Measurements from ENCODE around the gene CIBAR2. TPM values are rescaled to one million over a fixed set of nuclear protein-coding genes. Genes with fewer than 3 reads are reported as not detected.
A peak's percentile ranks its signal among the peaks of the same experiment; 100 is the strongest.

CIBAR2 gene
- total and polyA plus RNA-seq, 2 donors (not counting 1 experiment from before 2014, with no cell fraction given), result not detected

DNA sequence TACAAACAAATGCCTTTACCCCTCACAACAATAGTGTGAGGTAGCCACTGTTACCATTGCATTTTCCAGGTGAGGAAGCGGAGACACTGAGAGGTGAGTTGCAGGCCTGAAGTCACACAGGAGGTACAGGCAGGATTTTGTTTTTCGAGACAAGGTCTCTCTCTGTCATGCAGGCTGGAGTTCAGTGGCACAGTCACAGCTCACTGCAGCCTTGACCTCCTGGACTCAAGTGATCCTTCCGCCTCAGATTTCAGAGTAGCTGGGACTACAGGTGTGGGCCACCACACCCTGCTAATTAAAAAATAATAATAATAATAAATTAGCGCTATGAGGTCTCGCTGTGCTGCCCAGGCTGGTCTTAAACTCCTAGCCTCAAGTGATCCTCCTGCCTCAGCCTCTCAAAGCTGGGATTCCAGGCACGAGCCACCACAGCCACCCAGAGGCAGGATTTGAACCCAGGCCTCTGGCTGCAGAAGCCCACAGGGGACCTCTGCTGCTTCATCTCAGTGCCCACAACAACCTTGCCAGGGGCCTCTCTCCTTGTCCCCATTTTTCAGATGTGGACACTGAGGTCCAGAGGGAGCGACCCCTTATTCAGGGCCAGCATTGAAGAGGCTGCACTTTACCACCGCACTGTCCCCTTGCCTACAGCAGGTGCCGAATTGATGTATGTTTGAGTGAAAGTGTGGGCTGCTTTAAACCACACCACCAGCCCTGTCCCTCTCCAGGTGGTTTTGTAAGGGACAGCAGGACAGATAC lies 16.0 kb upstream of the CIBAR2 start:
- H3K9ac ChIP-seq (ENCODE audit: insufficient read depth, low read length), result no peak overlapping the region
- no peak overlapping the region for H3K4me2 ChIP-seq (ENCODE audit: extremely low read depth, insufficient read depth, low read length)
- no peak overlapping the region for H3K27ac ChIP-seq (ENCODE audit: insufficient read depth, low read length)
- H4K20me1 ChIP-seq (ENCODE audit: control insufficient read depth, extremely low read depth, insufficient read depth, low read length), result no peaks in the 10 kb centered on the region
- peaks cover 14% of the 10 kb centered on the region for H3K4me1 ChIP-seq (ENCODE audit: control insufficient read depth, extremely low read depth, insufficient read depth, low read length)
- H3K4me3 ChIP-seq (replicated peaks in 1 of 4; ENCODE audit: control extremely low read depth in 1 of 4, insufficient read depth in 1 of 4, low read depth in 3 of 4, low read length in 4 of 4), result no peak overlapping the region
- H3K79me2 ChIP-seq (ENCODE audit: control insufficient read depth, insufficient read depth, low read length), result no peaks in the 10 kb centered on the region
- no peak overlapping the region for H2AFZ ChIP-seq (ENCODE audit: low read length)
- H3K36me3 ChIP-seq (ENCODE audit: control insufficient read depth, insufficient read depth, low read length), result no peaks in the 10 kb centered on the region
- no peaks in the 10 kb centered on the region for H3K9me3 ChIP-seq (ENCODE audit: control insufficient read depth, insufficient read depth, low read depth, low read length)
- DNase-seq (ENCODE audit: low read depth in 2 of 2), result no peak
- H3K27me3 ChIP-seq (ENCODE audit: control insufficient read depth, insufficient read depth, low read length), result no peaks in the 10 kb centered on the region
- TF ChIP-seq, protein P1, sequence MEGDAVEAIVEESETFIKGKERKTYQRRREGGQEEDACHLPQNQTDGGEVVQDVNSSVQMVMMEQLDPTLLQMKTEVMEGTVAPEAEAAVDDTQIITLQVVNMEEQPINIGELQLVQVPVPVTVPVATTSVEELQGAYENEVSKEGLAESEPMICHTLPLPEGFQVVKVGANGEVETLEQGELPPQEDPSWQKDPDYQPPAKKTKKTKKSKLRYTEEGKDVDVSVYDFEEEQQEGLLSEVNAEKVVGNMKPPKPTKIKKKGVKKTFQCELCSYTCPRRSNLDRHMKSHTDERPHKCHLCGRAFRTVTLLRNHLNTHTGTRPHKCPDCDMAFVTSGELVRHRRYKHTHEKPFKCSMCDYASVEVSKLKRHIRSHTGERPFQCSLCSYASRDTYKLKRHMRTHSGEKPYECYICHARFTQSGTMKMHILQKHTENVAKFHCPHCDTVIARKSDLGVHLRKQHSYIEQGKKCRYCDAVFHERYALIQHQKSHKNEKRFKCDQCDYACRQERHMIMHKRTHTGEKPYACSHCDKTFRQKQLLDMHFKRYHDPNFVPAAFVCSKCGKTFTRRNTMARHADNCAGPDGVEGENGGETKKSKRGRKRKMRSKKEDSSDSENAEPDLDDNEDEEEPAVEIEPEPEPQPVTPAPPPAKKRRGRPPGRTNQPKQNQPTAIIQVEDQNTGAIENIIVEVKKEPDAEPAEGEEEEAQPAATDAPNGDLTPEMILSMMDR (conservative IDR thresholded peaks at IDR 0.05 in 1 of 2, IDR thresholded peaks at IDR 0.05 in 1 of 2; ENCODE audit: low read depth in 1 of 2, low read length in 2 of 2), result no peak
- TF ChIP-seq EZH2 (IDR thresholded peaks at IDR 0.05; ENCODE audit: low read length, missing control alignments), result no peak

DNA sequence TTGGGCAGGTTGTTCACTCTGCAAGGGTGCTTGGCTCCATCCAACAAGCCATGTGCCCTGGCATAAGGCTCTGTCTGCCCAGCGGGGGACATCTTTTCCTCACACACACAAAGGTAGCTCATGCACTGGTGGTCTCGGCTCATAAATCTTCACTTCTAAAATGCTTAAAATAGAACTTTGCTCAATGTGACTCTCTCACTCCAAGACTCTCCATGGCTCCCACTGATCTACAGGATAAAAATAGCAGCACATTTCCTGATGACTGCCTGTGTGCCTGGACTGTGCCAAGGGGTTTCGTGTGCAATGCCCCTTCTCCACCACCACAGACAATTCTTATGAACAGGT lies 15.1 kb upstream of the CIBAR2 start:
- DNase-seq (ENCODE audit: low read depth in 2 of 2), result no peak
- peaks cover 14% of the 10 kb centered on the region for H3K4me1 ChIP-seq (ENCODE audit: control insufficient read depth, extremely low read depth, insufficient read depth, low read length)
- no peaks in the 10 kb centered on the region for H4K20me1 ChIP-seq (ENCODE audit: control insufficient read depth, extremely low read depth, insufficient read depth, low read length)
- no peak overlapping the region for H2AFZ ChIP-seq (ENCODE audit: low read length)
- TF ChIP-seq, protein P1 (conservative IDR thresholded peaks at IDR 0.05 in 1 of 2, IDR thresholded peaks at IDR 0.05 in 1 of 2; ENCODE audit: low read depth in 1 of 2, low read length in 2 of 2), result no peak
- TF ChIP-seq EZH2 (IDR thresholded peaks at IDR 0.05; ENCODE audit: low read length, missing control alignments), result no peak
- no peaks in the 10 kb centered on the region for H3K79me2 ChIP-seq (ENCODE audit: control insufficient read depth, insufficient read depth, low read length)
- no peaks in the 10 kb centered on the region for H3K9me3 ChIP-seq (ENCODE audit: control insufficient read depth, insufficient read depth, low read depth, low read length)
- no peaks in the 10 kb centered on the region for H3K27me3 ChIP-seq (ENCODE audit: control insufficient read depth, insufficient read depth, low read length)
- H3K4me2 ChIP-seq (ENCODE audit: extremely low read depth, insufficient read depth, low read length), result no peak overlapping the region
- no peak overlapping the region for H3K27ac ChIP-seq (ENCODE audit: insufficient read depth, low read length)
- H3K9ac ChIP-seq (ENCODE audit: insufficient read depth, low read length), result no peak overlapping the region
- H3K4me3 ChIP-seq (replicated peaks in 1 of 4; ENCODE audit: control extremely low read depth in 1 of 4, insufficient read depth in 1 of 4, low read depth in 3 of 4, low read length in 4 of 4), result no peak overlapping the region
- H3K36me3 ChIP-seq (ENCODE audit: control insufficient read depth, insufficient read depth, low read length), result no peaks in the 10 kb centered on the region

DNA sequence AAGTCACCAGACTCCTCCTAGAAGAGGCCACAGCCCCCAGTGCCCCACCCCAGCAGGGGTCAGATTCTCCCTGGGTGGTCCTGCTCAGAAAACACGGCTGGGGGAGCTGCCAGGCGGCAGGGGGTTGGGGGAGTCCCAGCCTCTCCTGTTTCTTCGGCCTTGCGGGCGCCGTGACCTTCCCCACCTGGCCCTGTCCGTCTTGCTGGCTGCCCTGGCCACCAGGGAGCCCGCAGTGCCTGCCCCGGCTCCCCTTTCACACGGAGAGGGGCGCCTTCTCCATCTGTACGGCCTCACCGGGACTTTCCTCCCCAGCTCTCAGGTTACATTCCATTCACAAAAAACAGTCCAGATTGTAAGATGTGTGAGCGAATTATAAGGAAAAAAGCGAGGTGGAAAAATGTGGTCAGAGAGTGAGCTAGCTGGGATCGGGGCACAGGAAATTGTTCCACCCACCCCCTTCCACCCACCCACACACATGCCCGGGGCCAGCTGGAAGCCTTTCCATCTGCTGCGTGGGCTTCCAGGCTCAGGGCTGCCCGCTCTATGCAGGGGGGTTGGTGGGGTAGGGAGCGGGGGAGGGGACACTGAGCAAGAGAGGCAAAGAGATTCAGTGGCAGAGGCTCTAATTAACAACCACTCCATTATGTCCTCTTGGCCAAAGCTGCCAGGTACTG lies 14.6 kb upstream of the CIBAR2 start:
- Histone ChIP-seq H2AFZ (ENCODE audit: low read length) (no peak overlapping the region), H3K27ac (ENCODE audit: insufficient read depth, low read length) (peak overlapping the region; percentile 45), H3K36me3 (ENCODE audit: control insufficient read depth, insufficient read depth, low read length) (no peaks in the 10 kb centered on the region), H3K27me3 (ENCODE audit: control insufficient read depth, insufficient read depth, low read length) (no peaks in the 10 kb centered on the region), H3K4me3 (replicated peaks in 1 of 4; ENCODE audit: control extremely low read depth in 1 of 4, insufficient read depth in 1 of 4, low read depth in 3 of 4, low read length in 4 of 4) (no peak overlapping the region), H3K9ac (ENCODE audit: insufficient read depth, low read length) (peak overlapping the region; percentile 20), H3K4me1 (ENCODE audit: control insufficient read depth, extremely low read depth, insufficient read depth, low read length) (peaks cover 14% of the 10 kb centered on the region), H4K20me1 (ENCODE audit: control insufficient read depth, extremely low read depth, insufficient read depth, low read length) (no peaks in the 10 kb centered on the region), H3K4me2 (ENCODE audit: extremely low read depth, insufficient read depth, low read length) (peak overlapping the region; percentile 42), H3K79me2 (ENCODE audit: control insufficient read depth, insufficient read depth, low read length) (no peaks in the 10 kb centered on the region), H3K9me3 (ENCODE audit: control insufficient read depth, insufficient read depth, low read depth, low read length) (no peaks in the 10 kb centered on the region)
- peak; percentile 68 to 95 for DNase-seq (ENCODE audit: low read depth in 2 of 2)
- TF ChIP-seq, protein P1 (conservative IDR thresholded peaks at IDR 0.05 in 1 of 2, IDR thresholded peaks at IDR 0.05 in 1 of 2; ENCODE audit: low read depth in 1 of 2, low read length in 2 of 2), result no peak
- TF ChIP-seq EZH2 (IDR thresholded peaks at IDR 0.05; ENCODE audit: low read length, missing control alignments), result no peak

Data from fibroblast of lung (primary cell).